HT1080 (cell line): ENCODE results near the gene MRPL54. TPM values are rescaled to one million over a fixed set of nuclear protein-coding genes. Genes with fewer than 3 reads are reported as not detected.
"Not testable (repeated sequence)": the region's sequence is repeated elsewhere in the genome, so short reads cannot be mapped to it uniquely, and the experiment has no call there.

Source experiments
- DNase-seq: peaks from one replicate; pipeline ENCODE4 v3.0.0-alpha.2; 2015; ENCODE audit warnings: low read depth
- total RNA-seq: library from RNA; depleted of rRNA; stranded (reverse); fragments of >200 nt; shearing (Covaris generic); gene quantifications from 2 replicates; pipeline ENCODE4 v1.2.3, GENCODE V29; 2014

Gene MRPL54
- total RNA-seq, 1 experiment from 2014 or later = 50.0 TPM

GRCh38 chr19:3740431-3740830, 22.1 kb upstream of the MRPL54 start:
- DNase-seq = no peak

- DNase-seq = peak; percentile 39
These were observed 19.0 kb upstream of the MRPL54 start for GRCh38 chr19:3743486-3743885.

- DNase-seq = no peak
These were observed 17.0 kb upstream of the MRPL54 start for GRCh38 chr19:3745363-3746045.

GRCh38 chr19:3746371-3747056, 16.0 kb upstream of the MRPL54 start:
- no peak for DNase-seq

GRCh38 chr19:3748965-3749364, 13.5 kb upstream of the MRPL54 start:
- no peak for DNase-seq

GRCh38 chr19:3750211-3750610, 12.3 kb upstream of the MRPL54 start:
- no peak for DNase-seq

GRCh38 chr19:3751236-3751635, 11.2 kb upstream of the MRPL54 start:
- DNase-seq = no peak

GRCh38 chr19:3752492-3752891, 10.0 kb upstream of the MRPL54 start:
- DNase-seq = no peak

GRCh38 chr19:3753631-3754410, 8.7 kb upstream of the MRPL54 start:
- DNase-seq = no peak

GRCh38 chr19:3757705-3758104, 4.8 kb upstream of the MRPL54 start:
- not testable (repeated sequence) for DNase-seq

- DNase-seq = not testable (repeated sequence)
These were observed 4.2 kb upstream of the MRPL54 start for GRCh38 chr19:3758297-3758696.

- DNase-seq = no peak
These were observed 2.8 kb upstream of the MRPL54 start for GRCh38 chr19:3759482-3760254.

- no peak for DNase-seq
These were observed 1.6 kb upstream of the MRPL54 start for GRCh38 chr19:3760871-3761361.

- DNase-seq = peak; percentile 90
These were observed 926 bp upstream of the MRPL54 start, which contains the start of gene APBA3 for GRCh38 chr19:3761382-3762129. Gene APBA3 (minus strand): TSS chr19:3761692. CDS start chr19:3760264, 1,428 bp downstream.

GRCh38 chr19:3762130-3762473, 380 bp upstream of the MRPL54 start:
- no peak for DNase-seq

GRCh38 chr19:3765121-3765520, 2.6 kb downstream of the MRPL54 start:
- DNase-seq = no peak

GRCh38 chr19:3765757-3766156, 3.3 kb downstream of the MRPL54 start:
- DNase-seq = not testable (repeated sequence)

- DNase-seq = no peak
These were observed 4.0 kb downstream of the MRPL54 start for GRCh38 chr19:3766520-3766919.

GRCh38 chr19:3767050-3767449, 4.6 kb downstream of the MRPL54 start:
- no peak for DNase-seq

GRCh38 chr19:3768015-3768747, 5.7 kb downstream of the MRPL54 start:
- no peak for DNase-seq
